ENCODE measurements around the gene DAPP1.

DNA sequence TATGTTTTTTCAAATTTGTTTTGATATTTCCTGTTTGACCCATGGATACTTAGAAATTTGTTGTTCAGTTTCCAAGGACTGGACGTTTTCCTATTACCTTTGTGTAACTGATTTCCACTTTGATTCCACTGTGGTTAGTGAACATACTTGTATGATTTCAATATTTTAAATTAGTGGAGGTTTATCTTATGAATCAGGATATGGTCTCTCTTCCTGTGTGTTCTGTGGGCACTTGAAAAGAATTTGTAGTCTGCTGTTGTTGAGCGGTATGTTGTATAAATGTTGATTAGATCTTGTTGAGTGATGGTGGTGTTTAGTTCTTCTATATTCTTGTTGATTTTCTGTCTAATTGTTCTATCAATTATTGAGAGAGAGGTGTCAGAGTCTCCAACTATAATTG, 98.8 kb downstream of the DAPP1 start:
- TF ChIP-seq POLR2A (IDR thresholded peaks at IDR 0.05; ENCODE audit: low read length) = no peak
- TF ChIP-seq GATA1 (IDR thresholded peaks at IDR 0.05; ENCODE audit: low read depth, low read length) = no peak

Measured in erythroblast (primary cell).